GM10266 (cell line): Measurements from ENCODE around the gene TSHZ1.
A peak's percentile ranks its signal among the peaks of the same experiment; 100 is the strongest.

Source experiments
- DNase-seq: peaks from one replicate; pipeline ENCODE4 v3.0.0; 2012; ENCODE audit errors: extremely low spot score
- TF ChIP-seq, protein P1 (sequence below): IDR thresholded peaks from 2 replicates; pipeline ENCODE4 v1.5.1; 2012; ENCODE audit warnings: mild to moderate bottlenecking, low read depth; ENCODE audit not compliant: control insufficient read depth, insufficient read depth; ENCODE audit errors: missing control alignments

Gene TSHZ1

DNA sequence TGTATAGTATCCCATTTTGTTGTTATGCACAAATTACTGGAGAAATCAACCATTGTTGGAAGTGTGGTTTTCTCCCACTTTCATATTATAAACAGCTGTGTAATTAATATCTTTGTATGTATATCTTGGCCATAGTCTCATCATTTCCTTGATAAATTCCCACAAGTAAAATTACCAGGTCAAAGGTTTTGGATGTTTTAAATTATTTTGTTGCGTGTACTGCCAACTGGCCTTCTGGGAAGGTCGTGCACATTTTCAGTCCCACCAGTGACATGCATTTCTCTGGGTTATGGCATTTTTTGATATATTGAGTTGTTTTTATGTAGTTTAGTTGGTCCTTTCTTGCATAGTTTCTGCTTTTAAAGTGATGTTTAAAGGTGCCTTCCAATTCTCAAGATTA is 41.5 kb downstream of the TSHZ1 start:
- TF ChIP-seq, protein P1, sequence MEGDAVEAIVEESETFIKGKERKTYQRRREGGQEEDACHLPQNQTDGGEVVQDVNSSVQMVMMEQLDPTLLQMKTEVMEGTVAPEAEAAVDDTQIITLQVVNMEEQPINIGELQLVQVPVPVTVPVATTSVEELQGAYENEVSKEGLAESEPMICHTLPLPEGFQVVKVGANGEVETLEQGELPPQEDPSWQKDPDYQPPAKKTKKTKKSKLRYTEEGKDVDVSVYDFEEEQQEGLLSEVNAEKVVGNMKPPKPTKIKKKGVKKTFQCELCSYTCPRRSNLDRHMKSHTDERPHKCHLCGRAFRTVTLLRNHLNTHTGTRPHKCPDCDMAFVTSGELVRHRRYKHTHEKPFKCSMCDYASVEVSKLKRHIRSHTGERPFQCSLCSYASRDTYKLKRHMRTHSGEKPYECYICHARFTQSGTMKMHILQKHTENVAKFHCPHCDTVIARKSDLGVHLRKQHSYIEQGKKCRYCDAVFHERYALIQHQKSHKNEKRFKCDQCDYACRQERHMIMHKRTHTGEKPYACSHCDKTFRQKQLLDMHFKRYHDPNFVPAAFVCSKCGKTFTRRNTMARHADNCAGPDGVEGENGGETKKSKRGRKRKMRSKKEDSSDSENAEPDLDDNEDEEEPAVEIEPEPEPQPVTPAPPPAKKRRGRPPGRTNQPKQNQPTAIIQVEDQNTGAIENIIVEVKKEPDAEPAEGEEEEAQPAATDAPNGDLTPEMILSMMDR, result no peak
- DNase-seq, result no peak

DNA sequence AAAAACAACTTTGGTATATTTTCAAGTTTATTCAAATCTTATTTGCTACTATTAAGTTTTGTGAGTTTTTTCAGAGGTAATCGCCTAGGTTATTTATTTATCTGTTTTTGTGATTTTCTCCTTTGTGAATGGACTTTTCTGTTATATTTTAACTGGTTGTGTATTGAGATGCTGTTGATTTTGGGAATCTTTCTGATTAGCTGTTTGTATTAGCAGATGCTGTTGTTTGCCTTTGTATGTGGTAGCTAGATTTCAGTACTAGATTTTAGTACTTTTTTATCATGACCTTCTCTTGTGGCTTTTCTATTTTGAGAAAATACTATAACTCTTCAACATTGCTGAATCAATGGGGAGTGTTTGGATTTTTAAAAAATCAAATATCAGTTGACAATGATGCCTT is 42.4 kb downstream of the TSHZ1 start:
- no peak for DNase-seq
- TF ChIP-seq, protein P1, result no peak

- no peak for DNase-seq
- TF ChIP-seq, protein P1, result no peak
These were observed 43.2 kb downstream of the TSHZ1 start for GRCh38 chr18:75253784-75254183.

- TF ChIP-seq, protein P1, result no peak
- no peak for DNase-seq
These were observed 44.5 kb downstream of the TSHZ1 start for GRCh38 chr18:75255094-75255493.

GRCh38 chr18:75256376-75256775 is 45.8 kb downstream of the TSHZ1 start:
- TF ChIP-seq, protein P1, result no peak
- no peak for DNase-seq

GRCh38 chr18:75257605-75258004 is 47.0 kb downstream of the TSHZ1 start:
- TF ChIP-seq, protein P1, result no peak
- DNase-seq, result no peak

GRCh38 chr18:75261430-75262223 is 51.0 kb downstream of the TSHZ1 start:
- DNase-seq, result peak; percentile 67
- TF ChIP-seq, protein P1, result no peak
